Measurements from ENCODE around the gene CACNG6.

Gene CACNG6

GRCh38 chr19:54021363-54021762 lies 29.9 kb downstream of the CACNG6 start:
- DNase-seq, result no peak

GRCh38 chr19:54021932-54022331 lies 30.5 kb downstream of the CACNG6 start:
- in situ Hi-C loops (cut with HindIII; ENCODE audit: low pct_ligation_motif_present, low sequenced_read_pairs), result no loop called here
- TF ChIP-seq, protein P1, sequence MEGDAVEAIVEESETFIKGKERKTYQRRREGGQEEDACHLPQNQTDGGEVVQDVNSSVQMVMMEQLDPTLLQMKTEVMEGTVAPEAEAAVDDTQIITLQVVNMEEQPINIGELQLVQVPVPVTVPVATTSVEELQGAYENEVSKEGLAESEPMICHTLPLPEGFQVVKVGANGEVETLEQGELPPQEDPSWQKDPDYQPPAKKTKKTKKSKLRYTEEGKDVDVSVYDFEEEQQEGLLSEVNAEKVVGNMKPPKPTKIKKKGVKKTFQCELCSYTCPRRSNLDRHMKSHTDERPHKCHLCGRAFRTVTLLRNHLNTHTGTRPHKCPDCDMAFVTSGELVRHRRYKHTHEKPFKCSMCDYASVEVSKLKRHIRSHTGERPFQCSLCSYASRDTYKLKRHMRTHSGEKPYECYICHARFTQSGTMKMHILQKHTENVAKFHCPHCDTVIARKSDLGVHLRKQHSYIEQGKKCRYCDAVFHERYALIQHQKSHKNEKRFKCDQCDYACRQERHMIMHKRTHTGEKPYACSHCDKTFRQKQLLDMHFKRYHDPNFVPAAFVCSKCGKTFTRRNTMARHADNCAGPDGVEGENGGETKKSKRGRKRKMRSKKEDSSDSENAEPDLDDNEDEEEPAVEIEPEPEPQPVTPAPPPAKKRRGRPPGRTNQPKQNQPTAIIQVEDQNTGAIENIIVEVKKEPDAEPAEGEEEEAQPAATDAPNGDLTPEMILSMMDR (IDR thresholded peaks at IDR 0.05; ENCODE audit: low read depth, low read length, missing control alignments), result no peak

More at GRCh38 chr19:54021363-54021762, 29.9 kb downstream of the CACNG6 start:
- Histone ChIP-seq H3K27me3 (replicated peaks) (no peaks in the 10 kb centered on the region), H3K36me3 (replicated peaks) (no peaks in the 10 kb centered on the region), H3K4me3 (ENCODE audit: low read depth, low read length) (no peak overlapping the region), H3K27ac (no peak overlapping the region)
- TF ChIP-seq, protein P1 (IDR thresholded peaks at IDR 0.05; ENCODE audit: low read depth, low read length, missing control alignments), result no peak
- in situ Hi-C loops (cut with HindIII; ENCODE audit: low pct_ligation_motif_present, low sequenced_read_pairs), result no loop called here

GRCh38 chr19:54023191-54023590 lies 31.8 kb downstream of the CACNG6 start:
- H3K4me3 ChIP-seq (ENCODE audit: low read depth, low read length), result no peak overlapping the region
- DNase-seq, result no peak
- H3K27me3 ChIP-seq (replicated peaks), result no peaks in the 10 kb centered on the region
- in situ Hi-C loops (cut with HindIII; ENCODE audit: low pct_ligation_motif_present, low sequenced_read_pairs), result no loop called here
- TF ChIP-seq, protein P1 (IDR thresholded peaks at IDR 0.05; ENCODE audit: low read depth, low read length, missing control alignments), result no peak
- H3K36me3 ChIP-seq (replicated peaks), result no peaks in the 10 kb centered on the region
- peak overlapping the region; percentile 42 for H3K27ac ChIP-seq

More at GRCh38 chr19:54021932-54022331, 30.5 kb downstream of the CACNG6 start:
- DNase-seq, result no peak
- Histone ChIP-seq H3K27me3 (replicated peaks) (no peaks in the 10 kb centered on the region), H3K36me3 (replicated peaks) (no peaks in the 10 kb centered on the region), H3K4me3 (ENCODE audit: low read depth, low read length) (no peak overlapping the region), H3K27ac (no peak overlapping the region)

DNA sequence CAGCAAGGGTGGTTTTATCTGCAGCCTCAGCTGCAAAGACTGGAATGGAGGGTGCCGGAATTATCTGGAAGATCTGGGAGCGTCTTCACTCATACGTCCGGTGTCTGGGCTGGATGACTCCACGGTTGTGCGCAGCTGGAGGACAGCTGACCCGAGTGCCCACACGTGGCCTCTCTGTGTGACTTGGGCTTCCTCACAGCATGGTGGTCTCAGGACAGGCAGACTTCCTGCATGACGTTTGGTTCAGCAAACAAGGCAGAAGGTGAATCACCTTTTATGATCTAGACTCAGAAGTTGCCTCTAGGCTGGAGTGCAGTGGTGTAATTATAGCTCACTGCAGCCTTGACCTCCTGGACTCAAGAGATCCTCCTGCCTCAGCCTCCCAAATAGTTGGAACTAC lies 33.2 kb downstream of the CACNG6 start:
- Histone ChIP-seq H3K4me3 (ENCODE audit: low read depth, low read length) (no peak overlapping the region), H3K36me3 (replicated peaks) (no peaks in the 10 kb centered on the region), H3K27ac (no peak overlapping the region), H3K27me3 (replicated peaks) (no peaks in the 10 kb centered on the region)
- TF ChIP-seq, protein P1 (IDR thresholded peaks at IDR 0.05; ENCODE audit: low read depth, low read length, missing control alignments), result no peak
- no peak for DNase-seq
- in situ Hi-C loops (cut with HindIII; ENCODE audit: low pct_ligation_motif_present, low sequenced_read_pairs), result no loop called here

GRCh38 chr19:54026656-54027055 lies 35.2 kb downstream of the CACNG6 start:
- TF ChIP-seq, protein P1 (IDR thresholded peaks at IDR 0.05; ENCODE audit: low read depth, low read length, missing control alignments), result no peak
- Histone ChIP-seq H3K36me3 (replicated peaks) (no peaks in the 10 kb centered on the region), H3K4me3 (ENCODE audit: low read depth, low read length) (no peak overlapping the region), H3K27ac (no peak overlapping the region), H3K27me3 (replicated peaks) (no peaks in the 10 kb centered on the region)
- DNase-seq, result no peak
- in situ Hi-C loops (cut with HindIII; ENCODE audit: low pct_ligation_motif_present, low sequenced_read_pairs), result no loop called here

DNA sequence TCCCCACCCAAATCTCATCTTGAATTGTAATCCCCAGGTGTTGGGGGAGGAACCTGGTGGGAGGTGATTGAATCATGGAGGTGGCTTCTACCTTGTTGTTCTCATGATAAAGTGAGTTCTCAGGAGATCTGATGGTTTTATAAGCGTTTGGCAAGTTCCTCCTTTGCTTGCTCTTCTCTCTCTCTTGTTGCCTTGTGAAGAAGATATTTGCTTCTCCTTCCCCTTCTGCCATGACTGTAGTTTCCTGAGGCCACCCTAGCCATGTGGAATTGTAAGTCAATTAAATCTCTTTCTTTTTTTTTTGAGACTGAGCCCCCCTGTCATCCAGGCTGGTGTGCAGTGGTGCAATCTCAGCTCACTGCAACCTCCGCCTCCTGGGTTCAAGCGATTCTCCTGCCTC lies 37.9 kb downstream of the CACNG6 start:
- Histone ChIP-seq H3K36me3 (replicated peaks) (no peaks in the 10 kb centered on the region), H3K27ac (no peak overlapping the region), H3K27me3 (replicated peaks) (no peaks in the 10 kb centered on the region), H3K4me3 (ENCODE audit: low read depth, low read length) (no peak overlapping the region)
- DNase-seq, result no peak
- in situ Hi-C loops (cut with HindIII; ENCODE audit: low pct_ligation_motif_present, low sequenced_read_pairs), result no loop called here
- TF ChIP-seq, protein P1 (IDR thresholded peaks at IDR 0.05; ENCODE audit: low read depth, low read length, missing control alignments), result no peak

Measured in brain microvascular endothelial cell (primary cell).